ENCODE results near the gene SHLD3. TPM values are rescaled to one million over a fixed set of nuclear protein-coding genes. Genes with fewer than 3 reads are reported as not detected.

Gene SHLD3
- total and polyA plus RNA-seq, 9 of the 15 experiments (the other 6 are each of a cell fraction or from before 2014, with no cell fraction given): 3.0 to 14.5 (median 8.6) TPM

DNA sequence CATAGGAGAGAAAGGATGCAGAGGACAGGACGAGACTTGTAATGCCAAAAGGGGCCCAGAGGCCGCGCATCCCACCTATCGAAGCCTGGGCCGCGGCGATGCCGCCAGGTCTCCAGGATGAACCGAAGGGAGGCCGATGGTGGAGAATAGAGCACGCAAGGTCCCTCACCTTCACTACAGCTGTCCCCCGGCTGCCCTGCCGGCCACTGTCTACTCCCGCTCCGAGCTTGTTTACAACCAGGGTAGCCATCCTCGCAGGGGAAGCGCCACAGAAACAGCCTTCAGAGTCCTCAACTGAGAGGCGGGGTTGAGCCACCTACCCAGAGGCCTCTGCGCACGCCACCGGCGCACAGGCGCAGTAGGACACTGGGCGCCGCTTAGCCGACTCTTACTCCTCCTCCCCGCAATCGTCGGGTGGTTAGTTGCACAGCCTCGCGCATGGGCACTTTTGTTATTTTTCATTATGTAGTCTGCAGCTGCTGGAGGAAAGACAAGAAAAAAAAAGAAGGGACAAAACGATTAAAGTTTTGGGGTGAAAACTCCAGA, 729 bp upstream of the SHLD3 start, which contains the start of gene TRIM23 (continued):
- TF ChIP-seq JUN (IDR thresholded peaks at IDR 0.05; ENCODE audit: borderline replicate concordance, low read depth, low read length) (no peak; the same call in 1 of the 2 replicates), JUN (CRISPR knock-in tag; IDR thresholded peaks at IDR 0.05; ENCODE audit: borderline replicate concordance) (peak; percentile 81; the same call in 1 of the 2 replicates), FOXJ3 (CRISPR knock-in tag; IDR thresholded peaks at IDR 0.05) (no peak), KDM4B (IDR thresholded peaks at IDR 0.05; ENCODE audit: borderline replicate concordance in 2 of 2, low read depth in 1 of 2) (no peak), NR1H2 (CRISPR knock-in tag; IDR thresholded peaks at IDR 0.05) (no peak), TSC22D4 (tag; IDR thresholded peaks at IDR 0.05) (no peak), SIRT6 (IDR thresholded peaks at IDR 0.05; ENCODE audit: low read depth, low read length) (no peak), RCOR1 (IDR thresholded peaks at IDR 0.05; ENCODE audit: borderline replicate concordance in 1 of 2, low read depth in 2 of 2, low read length in 2 of 2) (peak in 1 of 2 experiments; percentile 35; a peak in 1 of 4 replicates), SAFB2 (IDR thresholded peaks at IDR 0.05; ENCODE audit: borderline replicate concordance, low read depth, low read length, severe bottlenecking) (no peak), ZNF324 (CRISPR knock-in tag; IDR thresholded peaks at IDR 0.05) (no peak), FOSL1 (tag; conservative IDR thresholded peaks at IDR 0.05) (no peak), ZFP30 (CRISPR knock-in tag; IDR thresholded peaks at IDR 0.05; ENCODE audit: borderline replicate concordance) (no peak), ZBTB49 (CRISPR knock-in tag; IDR thresholded peaks at IDR 0.05; ENCODE audit: borderline replicate concordance) (no peak), ZNF175 (CRISPR knock-in tag; IDR thresholded peaks at IDR 0.05; ENCODE audit: low read depth) (no peak), MBD2 (IDR thresholded peaks at IDR 0.05; ENCODE audit: borderline replicate concordance, low read depth) (0 out of 2 replicates have a peak, but pooled peaks have one; percentile 9), ARNT (IDR thresholded peaks at IDR 0.05) (no peak; a peak in 1 of 4 replicates), RBM15 (IDR thresholded peaks at IDR 0.05; ENCODE audit: insufficient read depth, low read length) (no peak), TCF3 (CRISPR knock-in tag; IDR thresholded peaks at IDR 0.05) (no peak), GTF2E2 (tag; IDR thresholded peaks at IDR 0.05) (peak; percentile 73; the same call in 1 of the 2 replicates), KLF6 (CRISPR knock-in tag; IDR thresholded peaks at IDR 0.05; ENCODE audit: borderline replicate concordance) (no peak), HDGF (IDR thresholded peaks at IDR 0.05) (no peak), ZNF232 (CRISPR knock-in tag; IDR thresholded peaks at IDR 0.05) (no peak), ZFX (CRISPR knock-in tag; IDR thresholded peaks at IDR 0.05) (peak; percentile 53), XRCC5 (IDR thresholded peaks at IDR 0.05; ENCODE audit: low read depth, low read length) (no peak), ZNF3 (CRISPR knock-in tag; IDR thresholded peaks at IDR 0.05) (no peak), SMARCA5 (IDR thresholded peaks at IDR 0.05) (no peak)

Measured in K562 (cell line).